GM23338 (cell line): ENCODE results near the gene MRPS31. TPM values are rescaled to one million over a fixed set of nuclear protein-coding genes. Genes with fewer than 3 reads are reported as not detected.

Source experiments
- ATAC-seq: fragments of 200-7000 bp; cut with Tn5 transposase; 3 replicates; pipeline ENCODE4 v1.9.1; 2020
- DNase-seq: peaks from one replicate; pipeline ENCODE4 v3.0.0-alpha.2; 2015; ENCODE audit warnings: low spot score
- H2AFZ ChIP-seq: fragments of 200-600 bp; sonication (generic); 2 replicates; pipeline ENCODE4 v1.8.0; 2016; ENCODE audit warnings: antibody characterized with exemption, mild to moderate bottlenecking, moderate library complexity
- H3F3A ChIP-seq: fragments of 200-600 bp; sonication (generic); replicated peaks from 2 replicates; pipeline ENCODE4 v1.8.0; 2017; ENCODE audit warnings: antibody characterized with exemption, mixed run types, low read depth
- H3K27ac ChIP-seq: fragments of 200-600 bp; sonication (generic); 2 replicates; pipeline ENCODE4 v1.6.1; 2016; ENCODE audit warnings: low read depth
- H3K27me3 ChIP-seq: fragments of 200-600 bp; sonication (generic); 2 replicates; pipeline ENCODE4 v1.8.0; 2016; ENCODE audit warnings: mild to moderate bottlenecking, mixed run types, moderate library complexity; ENCODE audit not compliant: insufficient read depth
- H3K36me3 ChIP-seq: fragments of 200-600 bp; sonication (generic); 2 replicates; pipeline ENCODE4 v1.8.0; 2016; ENCODE audit warnings: mild to moderate bottlenecking; ENCODE audit not compliant: insufficient read depth
- H3K4me1 ChIP-seq: fragments of 200-600 bp; sonication (generic); 2 replicates; pipeline ENCODE4 v1.8.0; 2016; ENCODE audit warnings: mild to moderate bottlenecking, moderate library complexity; ENCODE audit not compliant: insufficient read depth
- H3K4me2 ChIP-seq: fragments of 200-600 bp; sonication (generic); 2 replicates; pipeline ENCODE4 v1.7.1; 2017; ENCODE audit warnings: mixed run types
- H3K4me3 ChIP-seq: fragments of 200-600 bp; sonication (generic); 2 replicates; pipeline ENCODE4 v1.6.1; 2016; ENCODE audit warnings: mixed run types
- H3K79me2 ChIP-seq: fragments of 200-600 bp; sonication (generic); replicated peaks from 2 replicates; pipeline ENCODE4 v1.8.0; 2017; ENCODE audit warnings: mild to moderate bottlenecking; ENCODE audit not compliant: insufficient read depth
- H3K9me2 ChIP-seq: fragments of 200-600 bp; sonication (generic); 2 replicates; pipeline ENCODE4 v1.8.0; 2017; ENCODE audit not compliant: insufficient read depth
- H4K20me1 ChIP-seq: fragments of 200-600 bp; sonication (generic); replicated peaks from 2 replicates; pipeline ENCODE4 v1.8.0; 2017; ENCODE audit warnings: mild to moderate bottlenecking; ENCODE audit not compliant: insufficient read depth
- H3K27ac Mint-ChIP-seq: 2 replicates; pipeline ENCODE4 v1.8.0; 2020; ENCODE audit warnings: inconsistent platforms, mild to moderate bottlenecking, moderate library complexity, mixed read lengths
- H3K27me3 Mint-ChIP-seq: 3 replicates; pipeline ENCODE4 v1.8.0; 2022; ENCODE audit warnings: low read depth, mild to moderate bottlenecking, moderate library complexity, mixed read lengths, inconsistent platforms; ENCODE audit not compliant: insufficient read depth, poor library complexity
- H3K36me3 Mint-ChIP-seq: 3 replicates; pipeline ENCODE4 v1.8.0; 2021; ENCODE audit warnings: low read depth, mild to moderate bottlenecking, inconsistent platforms, moderate library complexity, mixed read lengths
- H3K4me1 Mint-ChIP-seq: 3 replicates; pipeline ENCODE4 v1.8.0; 2020; ENCODE audit warnings: mild to moderate bottlenecking, inconsistent platforms, mixed read lengths
- H3K4me3 Mint-ChIP-seq: 3 replicates; pipeline ENCODE4 v1.8.0; 2021; ENCODE audit warnings: moderate library complexity, mild to moderate bottlenecking, inconsistent platforms, mixed read lengths
- H3K9me3 Mint-ChIP-seq: 3 replicates; pipeline ENCODE4 v1.8.0; 2020; ENCODE audit warnings: moderate library complexity, mild to moderate bottlenecking, inconsistent platforms, mixed read lengths
- CREB1 ChIP-seq: fragments of 250-450 bp; sonication (Bioruptor Pico); IDR thresholded peaks from 2 replicates; pipeline ENCODE4 v1.5.0; 2020; ENCODE audit warnings: low read depth, mild to moderate bottlenecking, moderate library complexity
- CTCF ChIP-seq, 2 experiments: fragments of 200-600 bp in 1 of 2; sonication (generic) in 1 of 2; conservative IDR thresholded peaks; 2 replicates each; pipeline versions ENCODE4 v1.5.1 to v1.6.1; 2016 to 2017; ENCODE audit warnings: antibody characterized with exemption in 2 of 2, low read depth in 2 of 2, mild to moderate bottlenecking in 2 of 2, moderate library complexity in 1 of 2
- ETS1 ChIP-seq: IDR thresholded peaks from 2 replicates; pipeline ENCODE4 v1.6.1; 2016; ENCODE audit warnings: antibody characterized with exemption
- EZH2 ChIP-seq: fragments of 200-600 bp; sonication (generic); IDR thresholded peaks from one replicate; pipeline ENCODE4 v1.8.0; 2017; ENCODE audit warnings: antibody characterized with exemption, mild to moderate bottlenecking, low read depth; ENCODE audit not compliant: unreplicated experiment
- EZH2phosphoT487 ChIP-seq: fragments of 200-600 bp; sonication (generic); IDR thresholded peaks from one replicate; pipeline ENCODE4 v1.8.1; 2018; ENCODE audit warnings: antibody characterized with exemption; ENCODE audit not compliant: unreplicated experiment
- JUNB ChIP-seq: IDR thresholded peaks from one replicate; pipeline ENCODE4 v1.6.1; 2016; ENCODE audit warnings: antibody characterized with exemption; ENCODE audit not compliant: unreplicated experiment
- NANOG ChIP-seq: IDR thresholded peaks from 2 replicates; pipeline ENCODE4 v1.6.1; 2016; ENCODE audit warnings: antibody characterized with exemption, borderline replicate concordance
- POLR2AphosphoS5 ChIP-seq: IDR thresholded peaks from 2 replicates; pipeline ENCODE4 v1.6.1; 2016; ENCODE audit warnings: antibody characterized with exemption, low read depth
- REST ChIP-seq: IDR thresholded peaks from one replicate; pipeline ENCODE4 v1.6.1; 2018; ENCODE audit warnings: antibody characterized with exemption; ENCODE audit not compliant: unreplicated experiment
- STAT1 ChIP-seq: IDR thresholded peaks from one replicate; pipeline ENCODE4 v1.6.1; 2016; ENCODE audit warnings: antibody characterized with exemption; ENCODE audit not compliant: unreplicated experiment
- ZNF114 ChIP-seq: fragments of 250-450 bp; sonication (Bioruptor Pico); IDR thresholded peaks from 2 replicates; pipeline ENCODE4 v1.5.0; 2020; ENCODE audit warnings: mild to moderate bottlenecking, moderate library complexity
- ZNF331 ChIP-seq: fragments of 250-450 bp; sonication (Bioruptor Pico); IDR thresholded peaks from 2 replicates; pipeline ENCODE4 v1.5.0; 2020; ENCODE audit warnings: low read depth, mild to moderate bottlenecking, moderate library complexity
- ZNF462 ChIP-seq: fragments of 250-450 bp; sonication (Bioruptor Pico); IDR thresholded peaks from 2 replicates; pipeline ENCODE4 v1.5.0; 2020; ENCODE audit warnings: mild to moderate bottlenecking, moderate library complexity
- polyA plus RNA-seq: library from polyadenylated mRNA; unstranded; fragments of >200 nt; fragmentation: Nextera tagmentation; extraction: Ambion mirVana; gene quantifications from 2 replicates; pipeline ENCODE4 v1.2.1, GENCODE V29; 2016
- total RNA-seq: library from RNA; depleted of rRNA; stranded (reverse); fragments of >200 nt; shearing (Covaris generic); gene quantifications from 2 replicates; pipeline ENCODE4 v1.2.3, GENCODE V29; 2014

MRPS31 gene
- total and polyA plus RNA-seq, 2 experiments from 2014 or later: 26.8 to 62.7 TPM

- Mint-ChIP-seq H3K4me1 (no peaks in the 10 kb centered on the region), H3K9me3 (no peaks in the 10 kb centered on the region), H3K27ac (no peak overlapping the region), H3K27me3 (peaks cover 4% of the 10 kb centered on the region), H3K36me3 (peaks cover 33% of the 10 kb centered on the region), H3K4me3 (no peak overlapping the region)
- Histone ChIP-seq H3K4me3 (no peak overlapping the region), H3F3A (no peaks in the 10 kb centered on the region), H3K4me1 (no peaks in the 10 kb centered on the region), H3K79me2 (no peaks in the 10 kb centered on the region), H3K9me2 (no peaks in the 10 kb centered on the region), H2AFZ (no peak overlapping the region), H3K36me3 (peaks cover 9% of the 10 kb centered on the region), H4K20me1 (no peaks in the 10 kb centered on the region), H3K27ac (no peak overlapping the region), H3K27me3 (no peaks in the 10 kb centered on the region), H3K4me2 (no peak overlapping the region)
- TF ChIP-seq ETS1 (no peak), CTCF (conservative IDR thresholded peaks at IDR 0.05; ENCODE audit: low read depth in 2 of 2) (no peak), JUNB (no peak), EZH2 (no peak), STAT1 (no peak), CREB1 (CRISPR knock-in tag) (no peak), NANOG (no peak), ZNF462 (CRISPR knock-in tag) (no peak), ZNF114 (no peak), REST (no peak), EZH2phosphoT487 (no peak), POLR2AphosphoS5 (no peak), ZNF331 (CRISPR knock-in tag) (no peak)
- no peak for ATAC-seq
- DNase-seq: no peak
Measured at GRCh38 chr13:40800559-40800958, 29.6 kb upstream of the MRPS31 start.
